GM20000 (cell line): ENCODE data around the gene NOSIP.
"Not testable (repeated sequence)": the region's sequence is repeated elsewhere in the genome, so short reads cannot be mapped to it uniquely, and the experiment has no call there.

Experiments
- DNase-seq: peaks from one replicate; pipeline ENCODE4 v3.0.0; 2012; ENCODE audit warnings: low spot score
- CTCF ChIP-seq: IDR thresholded peaks from 2 replicates; pipeline ENCODE4 v1.5.1; 2012; ENCODE audit warnings: mild to moderate bottlenecking, control low read depth; ENCODE audit errors: extremely low read depth, missing control alignments

NOSIP gene

GRCh38 chr19:49580264-49581006 lies at the start of gene NOSIP:
NOSIP (minus strand) TSS chr19:49580556; CDS start chr19:49560691, 19,865 bp downstream.
- peak; percentile 89 for DNase-seq
- TF ChIP-seq CTCF, result no peak

- DNase-seq, result no peak
- no peak for TF ChIP-seq CTCF
These were observed 49.3 kb upstream of the NOSIP start for GRCh38 chr19:49629659-49630058.

- no peak for DNase-seq
- no peak for TF ChIP-seq CTCF
These were observed 45.9 kb upstream of the NOSIP start for GRCh38 chr19:49626226-49626625.

- TF ChIP-seq CTCF, result no peak
- DNase-seq, result no peak
These were observed 44.9 kb upstream of the NOSIP start for GRCh38 chr19:49624967-49625910.

GRCh38 chr19:49617860-49618259 lies 37.5 kb upstream of the NOSIP start:
- not testable (repeated sequence) for DNase-seq

GRCh38 chr19:49616945-49617344 lies 36.6 kb upstream of the NOSIP start:
- no peak for DNase-seq
- TF ChIP-seq CTCF, result no peak

GRCh38 chr19:49616532-49616931 lies 36.2 kb upstream of the NOSIP start:
- TF ChIP-seq CTCF, result no peak
- no peak for DNase-seq
